HCT116 (cell line): Measurements from ENCODE around the gene MRPS33. TPM values are rescaled to one million over a fixed set of nuclear protein-coding genes. Genes with fewer than 3 reads are reported as not detected.

Experiments
- ATAC-seq: fragments of 200-7000 bp; cut with Tn5 transposase; 2 replicates; pipeline ENCODE4 v1.9.1; 2020; ENCODE audit warnings: mild to moderate bottlenecking, moderate library complexity
- BruUV-seq: library from RNA; stranded (reverse); fragments of 400-500 nt; replicated peaks from 2 replicates; lab custom pipeline; 2021; lab: Mats Ljungman, UMichigan
- CTCF ChIA-PET: fragments of 300-600 bp; sonication (Branson Sonifier 250); formaldehyde crosslinking; loops from one replicate; lab custom pipeline; 2021; ENCODE audit warnings: antibody characterized with exemption; lab: Charles Lee
- POLR2A ChIA-PET: fragments of 300-600, 350-600 bp; sonication (Branson Sonifier 250); formaldehyde crosslinking; loops from one replicate; lab custom pipeline; 2021; ENCODE audit warnings: antibody characterized with exemption; lab: Charles Lee
- RAD21 ChIA-PET, 2 experiments: fragments of 300-600 bp; sonication (Branson Sonifier 250); formaldehyde crosslinking; loops; one replicate each; lab custom pipeline; 2023; ENCODE audit warnings: low total read pairs in 2 of 2; ENCODE audit not compliant: uncharacterized antibody in 2 of 2, unreplicated experiment in 2 of 2, low non-redundant PET in 1 of 2; lab: Charles Lee
- DNase-seq: peaks from one replicate; pipeline ENCODE4 v3.0.0-alpha.2; 2010; ENCODE audit warnings: low read depth, low spot score
- H2AFZ ChIP-seq: fragments of 200-600 bp; shearing (Covaris generic), sonication (generic); 2 replicates; pipeline ENCODE4 v1.6.1; 2017; ENCODE audit warnings: low read depth, mixed run types, mixed read lengths, antibody characterized with exemption, low read length; ENCODE audit not compliant: poor library complexity, severe bottlenecking
- H3K27ac ChIP-seq: 2 replicates; pipeline ENCODE4 v1.5.1; 2012; ENCODE audit warnings: low read depth, low read length
- H3K27me3 ChIP-seq: fragments of 200-600 bp; sonication (generic); 2 replicates; pipeline ENCODE4 v1.6.1; 2016; ENCODE audit warnings: mixed run types, low read length, mixed read lengths; ENCODE audit not compliant: insufficient read depth
- H3K36me3 ChIP-seq, 2 experiments: fragments of 200-500 bp in 1 of 2; fragments of 200-600 bp in 1 of 2; sonication (Bioruptor generic) in 1 of 2; sonication (generic) in 1 of 2; 2 replicates each; pipeline versions ENCODE4 v1.5.1 to v1.6.1; 2014 to 2016; ENCODE audit warnings: low read length in 2 of 2, inconsistent platforms in 1 of 2, mixed read lengths in 1 of 2, mixed run types in 1 of 2; ENCODE audit not compliant: insufficient read depth in 2 of 2, control insufficient read depth in 1 of 2
- H3K4me1 ChIP-seq, 2 experiments: fragments of 200-600 bp in 1 of 2; sonication (generic) in 1 of 2; 2 replicates each; pipeline versions ENCODE4 v1.5.1 to v1.6.1; 2012 to 2017; ENCODE audit warnings: low read length in 2 of 2, inconsistent platforms in 1 of 2, mild to moderate bottlenecking in 1 of 2, mixed read lengths in 1 of 2, mixed run types in 1 of 2, moderate library complexity in 1 of 2; ENCODE audit not compliant: insufficient read depth in 2 of 2, control insufficient read depth in 1 of 2
- H3K4me2 ChIP-seq: fragments of 200-600 bp; sonication (generic); 2 replicates; pipeline ENCODE4 v1.6.1; 2017; ENCODE audit warnings: mixed run types, low read length, mixed read lengths
- H3K4me3 ChIP-seq, 2 experiments: fragments of 200-600 bp in 1 of 2; sonication (generic) in 1 of 2; replicated peaks in 1 of 2; 2 replicates each; pipeline ENCODE4 v1.5.1; 2011 to 2016; ENCODE audit warnings: low read length in 2 of 2, control low read depth in 1 of 2, low read depth in 1 of 2, mild to moderate bottlenecking in 1 of 2, mixed read lengths in 1 of 2, mixed run types in 1 of 2
- H3K79me2 ChIP-seq: fragments of 200-600 bp; sonication (generic); 2 replicates; pipeline ENCODE4 v1.6.1; 2017; ENCODE audit warnings: mild to moderate bottlenecking, mixed run types, low read length, moderate library complexity, mixed read lengths; ENCODE audit not compliant: insufficient read depth
- H3K9ac ChIP-seq: fragments of 200-600 bp; sonication (generic); 2 replicates; pipeline ENCODE4 v1.6.1; 2016; ENCODE audit warnings: low read length, mixed read lengths
- H3K9me2 ChIP-seq: fragments of 200-600 bp; sonication (generic), shearing (Covaris generic); 2 replicates; pipeline ENCODE4 v1.6.1; 2017; ENCODE audit warnings: mixed run types, mild to moderate bottlenecking, moderate library complexity; ENCODE audit not compliant: insufficient read depth
- H3K9me3 ChIP-seq, 2 experiments: fragments of 200-500 bp in 1 of 2; fragments of 200-600 bp in 1 of 2; sonication (Bioruptor generic) in 1 of 2; sonication (generic) in 1 of 2; 2 replicates each; pipeline ENCODE4 v1.6.1; 2014 to 2017; ENCODE audit warnings: low read length in 2 of 2, mixed read lengths in 2 of 2, inconsistent platforms in 1 of 2, low read depth in 1 of 2, mild to moderate bottlenecking in 1 of 2, mixed run types in 1 of 2, moderate library complexity in 1 of 2; ENCODE audit not compliant: control insufficient read depth in 1 of 2, insufficient read depth in 1 of 2
- H4K20me1 ChIP-seq: fragments of 200-600 bp; sonication (generic), shearing (Covaris generic); 2 replicates; pipeline ENCODE4 v1.6.1; 2017; ENCODE audit warnings: mixed run types, mild to moderate bottlenecking, moderate library complexity; ENCODE audit not compliant: insufficient read depth
- CBX3 ChIP-seq: IDR thresholded peaks from 2 replicates; pipeline ENCODE4 v1.6.1; 2012; ENCODE audit warnings: low read depth
- EGR1 ChIP-seq: IDR thresholded peaks from 2 replicates; pipeline ENCODE4 v1.6.1; 2012; ENCODE audit warnings: low read depth
- ELF1 ChIP-seq: IDR thresholded peaks from 2 replicates; pipeline ENCODE4 v1.6.1; 2012; ENCODE audit warnings: low read depth, borderline replicate concordance
- JUND ChIP-seq: IDR thresholded peaks from 2 replicates; pipeline ENCODE4 v1.6.1; 2012
- YY1 ChIP-seq: IDR thresholded peaks from 2 replicates; pipeline ENCODE4 v1.6.1; 2011; ENCODE audit warnings: low read length, low read depth, moderate library complexity, mild to moderate bottlenecking; ENCODE audit not compliant: insufficient replicate concordance; ENCODE audit errors: extremely low read depth
- ZFX ChIP-seq: fragments of 450-650 bp; IDR thresholded peaks from 2 replicates; pipeline ENCODE4 v1.6.1; 2017
- intact Hi-C: fragments of 100-400 bp; cut with micrococcal nuclease; formaldehyde crosslinking; loops from 2 replicates; pipeline ENCODE4 v1.10.0; 2022
- total RNA-seq: library from RNA; stranded (reverse); gene quantifications from one replicate; pipeline ENCODE4 v1.2.1, GENCODE V29; 2021; ENCODE audit not compliant: unreplicated experiment
- TF ChIP-seq, protein P1 (sequence below): IDR thresholded peaks from 2 replicates; pipeline ENCODE4 v1.6.1; 2011; ENCODE audit warnings: mild to moderate bottlenecking, low read length, moderate library complexity; ENCODE audit not compliant: insufficient replicate concordance; ENCODE audit errors: extremely low read depth
- TF ChIP-seq, protein P2 (sequence below): IDR thresholded peaks from 2 replicates; pipeline ENCODE4 v1.6.1; 2012; ENCODE audit warnings: low read depth
- TF ChIP-seq, protein P3 (sequence below), 3 experiments: fragments of 200-600 bp in 1 of 3; sonication (generic) in 1 of 3; IDR thresholded peaks in 2 of 3; conservative IDR thresholded peaks in 1 of 3; 2 replicates each; pipeline ENCODE4 v1.5.1; 2012 to 2017; ENCODE audit warnings: low read depth in 2 of 3, low read length in 2 of 3, antibody characterized with exemption in 1 of 3, borderline replicate concordance in 1 of 3, control low read depth in 1 of 3, mild to moderate bottlenecking in 1 of 3, mixed read lengths in 1 of 3, mixed run types in 1 of 3, moderate library complexity in 1 of 3; ENCODE audit not compliant: insufficient read depth in 1 of 3
- TF ChIP-seq, protein P4 (sequence below): IDR thresholded peaks from 2 replicates; pipeline ENCODE4 v1.6.1; 2012

Gene MRPS33
- total RNA-seq, 1 experiment from 2014 or later = 77.3 TPM

DNA sequence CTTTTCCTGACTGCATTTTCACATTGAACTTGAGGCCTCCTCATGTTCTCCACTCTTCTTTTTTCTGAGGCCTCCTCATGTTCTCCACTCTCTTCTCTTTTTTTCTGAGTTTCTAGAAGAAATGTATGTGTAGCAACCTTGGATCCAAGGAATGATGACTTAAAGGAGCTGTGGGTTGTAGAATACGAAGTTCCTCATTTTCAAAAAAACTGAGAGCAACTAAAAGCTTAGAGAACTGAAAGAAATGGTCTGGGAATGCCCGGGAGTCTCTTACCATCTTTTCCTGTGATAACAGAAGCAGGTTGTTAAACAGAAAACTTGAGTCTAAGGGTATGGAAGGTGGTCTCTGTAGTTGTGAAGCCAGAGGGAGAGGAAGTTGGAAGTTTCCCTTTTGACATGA lies 32.8 kb downstream of the MRPS33 start:
- Histone ChIP-seq H3K4me1 (no peaks in the 10 kb centered on the region), H3K27ac (no peak overlapping the region), H3K27me3 (no peaks in the 10 kb centered on the region), H3K4me2 (no peak overlapping the region), H3K9me3 (no peaks in the 10 kb centered on the region), H2AFZ (no peak overlapping the region), H4K20me1 (no peaks in the 10 kb centered on the region), H3K4me3 (no peak overlapping the region), H3K79me2 (no peaks in the 10 kb centered on the region), H3K9ac (no peak overlapping the region), H3K36me3 (no peaks in the 10 kb centered on the region), H3K9me2 (no peaks in the 10 kb centered on the region)
- DNase-seq (no peak), ATAC-seq (no peak)
- TF ChIP-seq JUND = no peak
- no peak for TF ChIP-seq EGR1
- TF ChIP-seq, protein P1, sequence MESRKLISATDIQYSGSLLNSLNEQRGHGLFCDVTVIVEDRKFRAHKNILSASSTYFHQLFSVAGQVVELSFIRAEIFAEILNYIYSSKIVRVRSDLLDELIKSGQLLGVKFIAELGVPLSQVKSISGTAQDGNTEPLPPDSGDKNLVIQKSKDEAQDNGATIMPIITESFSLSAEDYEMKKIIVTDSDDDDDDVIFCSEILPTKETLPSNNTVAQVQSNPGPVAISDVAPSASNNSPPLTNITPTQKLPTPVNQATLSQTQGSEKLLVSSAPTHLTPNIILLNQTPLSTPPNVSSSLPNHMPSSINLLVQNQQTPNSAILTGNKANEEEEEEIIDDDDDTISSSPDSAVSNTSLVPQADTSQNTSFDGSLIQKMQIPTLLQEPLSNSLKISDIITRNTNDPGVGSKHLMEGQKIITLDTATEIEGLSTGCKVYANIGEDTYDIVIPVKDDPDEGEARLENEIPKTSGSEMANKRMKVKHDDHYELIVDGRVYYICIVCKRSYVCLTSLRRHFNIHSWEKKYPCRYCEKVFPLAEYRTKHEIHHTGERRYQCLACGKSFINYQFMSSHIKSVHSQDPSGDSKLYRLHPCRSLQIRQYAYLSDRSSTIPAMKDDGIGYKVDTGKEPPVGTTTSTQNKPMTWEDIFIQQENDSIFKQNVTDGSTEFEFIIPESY = no peak
- TF ChIP-seq ELF1 = no peak
- TF ChIP-seq CBX3 = no peak
- TF ChIP-seq, protein P2, sequence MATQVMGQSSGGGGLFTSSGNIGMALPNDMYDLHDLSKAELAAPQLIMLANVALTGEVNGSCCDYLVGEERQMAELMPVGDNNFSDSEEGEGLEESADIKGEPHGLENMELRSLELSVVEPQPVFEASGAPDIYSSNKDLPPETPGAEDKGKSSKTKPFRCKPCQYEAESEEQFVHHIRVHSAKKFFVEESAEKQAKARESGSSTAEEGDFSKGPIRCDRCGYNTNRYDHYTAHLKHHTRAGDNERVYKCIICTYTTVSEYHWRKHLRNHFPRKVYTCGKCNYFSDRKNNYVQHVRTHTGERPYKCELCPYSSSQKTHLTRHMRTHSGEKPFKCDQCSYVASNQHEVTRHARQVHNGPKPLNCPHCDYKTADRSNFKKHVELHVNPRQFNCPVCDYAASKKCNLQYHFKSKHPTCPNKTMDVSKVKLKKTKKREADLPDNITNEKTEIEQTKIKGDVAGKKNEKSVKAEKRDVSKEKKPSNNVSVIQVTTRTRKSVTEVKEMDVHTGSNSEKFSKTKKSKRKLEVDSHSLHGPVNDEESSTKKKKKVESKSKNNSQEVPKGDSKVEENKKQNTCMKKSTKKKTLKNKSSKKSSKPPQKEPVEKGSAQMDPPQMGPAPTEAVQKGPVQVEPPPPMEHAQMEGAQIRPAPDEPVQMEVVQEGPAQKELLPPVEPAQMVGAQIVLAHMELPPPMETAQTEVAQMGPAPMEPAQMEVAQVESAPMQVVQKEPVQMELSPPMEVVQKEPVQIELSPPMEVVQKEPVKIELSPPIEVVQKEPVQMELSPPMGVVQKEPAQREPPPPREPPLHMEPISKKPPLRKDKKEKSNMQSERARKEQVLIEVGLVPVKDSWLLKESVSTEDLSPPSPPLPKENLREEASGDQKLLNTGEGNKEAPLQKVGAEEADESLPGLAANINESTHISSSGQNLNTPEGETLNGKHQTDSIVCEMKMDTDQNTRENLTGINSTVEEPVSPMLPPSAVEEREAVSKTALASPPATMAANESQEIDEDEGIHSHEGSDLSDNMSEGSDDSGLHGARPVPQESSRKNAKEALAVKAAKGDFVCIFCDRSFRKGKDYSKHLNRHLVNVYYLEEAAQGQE = no peak
- no peak for TF ChIP-seq YY1
- TF ChIP-seq, protein P3, sequence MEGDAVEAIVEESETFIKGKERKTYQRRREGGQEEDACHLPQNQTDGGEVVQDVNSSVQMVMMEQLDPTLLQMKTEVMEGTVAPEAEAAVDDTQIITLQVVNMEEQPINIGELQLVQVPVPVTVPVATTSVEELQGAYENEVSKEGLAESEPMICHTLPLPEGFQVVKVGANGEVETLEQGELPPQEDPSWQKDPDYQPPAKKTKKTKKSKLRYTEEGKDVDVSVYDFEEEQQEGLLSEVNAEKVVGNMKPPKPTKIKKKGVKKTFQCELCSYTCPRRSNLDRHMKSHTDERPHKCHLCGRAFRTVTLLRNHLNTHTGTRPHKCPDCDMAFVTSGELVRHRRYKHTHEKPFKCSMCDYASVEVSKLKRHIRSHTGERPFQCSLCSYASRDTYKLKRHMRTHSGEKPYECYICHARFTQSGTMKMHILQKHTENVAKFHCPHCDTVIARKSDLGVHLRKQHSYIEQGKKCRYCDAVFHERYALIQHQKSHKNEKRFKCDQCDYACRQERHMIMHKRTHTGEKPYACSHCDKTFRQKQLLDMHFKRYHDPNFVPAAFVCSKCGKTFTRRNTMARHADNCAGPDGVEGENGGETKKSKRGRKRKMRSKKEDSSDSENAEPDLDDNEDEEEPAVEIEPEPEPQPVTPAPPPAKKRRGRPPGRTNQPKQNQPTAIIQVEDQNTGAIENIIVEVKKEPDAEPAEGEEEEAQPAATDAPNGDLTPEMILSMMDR (IDR thresholded peaks at IDR 0.05 in 2 of 3, conservative IDR thresholded peaks at IDR 0.05 in 1 of 3; ENCODE audit: borderline replicate concordance in 1 of 3, insufficient read depth in 1 of 3, low read depth in 2 of 3, low read length in 2 of 3) = no peak
- TF ChIP-seq ZFX = no peak
- TF ChIP-seq, protein P4, sequence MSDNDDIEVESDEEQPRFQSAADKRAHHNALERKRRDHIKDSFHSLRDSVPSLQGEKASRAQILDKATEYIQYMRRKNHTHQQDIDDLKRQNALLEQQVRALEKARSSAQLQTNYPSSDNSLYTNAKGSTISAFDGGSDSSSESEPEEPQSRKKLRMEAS = no peak
- ChIA-PET CTCF (no interaction called here), POLR2A (no interaction called here), RAD21 (no interaction called here)
- intact Hi-C loops = loop anchor here (1.0 kb wide), 1 partner anchor 307 kb away; no protein-coding TSS in a partner anchor
- no TSS peak for BruUV-seq
